GM04503 (cell line): ENCODE results near the gene DIPK1B.

Experiments
- DNase-seq: peaks from one replicate; pipeline ENCODE4 v3.0.0-alpha.2; 2012; ENCODE audit warnings: low read depth

The DIPK1B gene

DNA sequence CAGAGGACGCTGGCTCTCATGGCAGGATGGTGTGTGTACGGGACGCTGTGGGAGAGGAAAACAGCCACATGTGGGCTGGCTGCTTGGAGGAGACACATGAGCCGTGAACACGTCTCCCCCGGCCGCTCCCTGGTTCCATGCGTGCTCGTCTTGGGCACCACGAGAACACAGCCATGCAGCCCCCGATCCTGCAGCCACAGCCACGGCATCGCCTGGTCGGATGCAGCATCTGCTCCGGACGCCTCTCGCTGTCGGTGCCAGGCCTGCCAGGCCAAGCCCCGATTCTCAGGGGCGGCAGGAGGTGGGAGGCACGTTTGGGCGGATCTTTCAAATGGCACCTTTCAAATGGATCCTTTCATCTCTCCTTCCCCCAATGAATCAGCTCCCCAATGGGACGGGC, 27.1 kb downstream of the DIPK1B start:
- DNase-seq = no peak

DNA sequence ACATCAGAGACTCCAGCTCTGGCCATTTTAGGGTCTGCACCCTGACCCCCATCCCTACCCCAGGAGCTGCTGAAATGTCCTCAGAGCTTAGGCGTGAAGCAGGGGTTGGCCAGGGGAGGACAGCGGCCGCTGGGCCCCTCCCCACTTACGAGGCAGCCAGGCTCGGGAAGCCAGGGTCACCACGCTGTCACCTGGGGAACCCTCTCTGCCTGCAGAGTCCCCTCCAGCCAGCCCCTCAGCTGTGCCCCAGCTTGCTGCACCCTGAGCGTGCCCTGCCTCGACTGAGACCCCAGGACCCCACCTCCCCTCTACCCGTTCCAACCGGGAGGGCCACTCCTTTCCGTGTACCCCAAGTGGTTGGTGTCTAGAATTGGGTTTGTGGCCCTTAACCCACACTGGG, 27.7 kb downstream of the DIPK1B start:
- DNase-seq = no peak

DNA sequence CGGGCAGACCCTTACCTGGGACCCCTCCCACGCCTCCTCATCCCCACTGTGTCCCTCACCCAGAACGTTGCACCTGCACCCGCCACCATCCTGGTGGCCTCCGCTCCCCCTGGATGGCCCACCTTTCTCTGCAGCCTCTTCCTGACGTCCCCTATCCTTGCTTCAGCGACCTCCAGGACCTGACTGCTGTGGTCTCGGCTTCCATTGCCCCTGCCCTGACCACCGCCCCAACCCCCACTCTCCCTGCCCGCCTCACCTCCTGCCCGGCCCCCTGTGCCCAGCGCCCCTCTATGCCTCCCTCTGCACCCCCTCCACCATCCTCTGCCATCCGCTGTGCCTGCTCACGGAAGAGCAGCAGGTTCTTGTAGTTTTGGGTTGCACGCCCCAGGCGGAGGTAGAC, 28.1 kb downstream of the DIPK1B start:
- no peak for DNase-seq

DNA sequence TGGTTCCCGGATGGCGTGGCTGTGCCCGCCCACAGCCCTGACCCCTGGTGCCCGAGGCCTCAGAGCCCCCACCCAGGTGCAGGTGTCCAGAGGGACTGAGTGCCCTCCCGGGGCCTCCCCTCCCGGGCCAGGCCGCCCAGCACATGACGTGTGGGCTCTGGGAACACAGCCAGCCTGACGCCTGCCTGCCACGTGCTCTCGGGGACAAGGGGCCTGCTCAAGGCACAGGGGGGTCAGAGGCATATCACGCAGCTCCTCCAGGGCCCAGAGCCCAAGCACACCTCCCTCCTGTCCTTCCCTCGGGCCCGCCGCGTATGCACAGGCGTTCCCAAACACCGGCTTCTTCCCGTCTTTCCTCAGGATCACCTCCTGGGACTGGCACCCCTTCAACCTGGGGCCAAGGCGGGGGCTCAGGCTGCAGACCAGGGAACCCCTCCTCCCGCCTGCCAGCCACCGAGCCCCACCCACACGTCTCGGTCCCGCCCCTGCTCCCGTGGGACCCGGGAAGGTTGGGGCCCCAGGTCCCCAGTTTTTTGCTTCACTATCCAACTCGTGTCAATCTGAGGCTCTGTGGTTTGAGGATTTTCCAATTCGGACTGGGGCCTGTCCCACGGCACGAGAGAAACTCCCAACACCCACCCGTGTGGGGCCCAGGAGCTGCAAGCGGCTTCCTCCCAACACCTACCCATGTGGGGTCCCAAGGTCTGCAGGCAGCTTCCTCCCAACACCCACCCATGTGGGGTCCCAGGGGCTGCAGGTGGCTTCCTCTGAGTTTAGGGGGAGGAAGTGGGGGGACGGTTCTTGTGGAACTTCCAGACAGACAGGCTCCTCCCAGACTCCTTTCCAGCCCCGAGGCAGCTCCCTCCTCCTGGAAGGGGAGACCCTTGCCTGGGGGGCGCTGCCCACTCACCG, 28.9 kb downstream of the DIPK1B start:
- no peak for DNase-seq

DNA sequence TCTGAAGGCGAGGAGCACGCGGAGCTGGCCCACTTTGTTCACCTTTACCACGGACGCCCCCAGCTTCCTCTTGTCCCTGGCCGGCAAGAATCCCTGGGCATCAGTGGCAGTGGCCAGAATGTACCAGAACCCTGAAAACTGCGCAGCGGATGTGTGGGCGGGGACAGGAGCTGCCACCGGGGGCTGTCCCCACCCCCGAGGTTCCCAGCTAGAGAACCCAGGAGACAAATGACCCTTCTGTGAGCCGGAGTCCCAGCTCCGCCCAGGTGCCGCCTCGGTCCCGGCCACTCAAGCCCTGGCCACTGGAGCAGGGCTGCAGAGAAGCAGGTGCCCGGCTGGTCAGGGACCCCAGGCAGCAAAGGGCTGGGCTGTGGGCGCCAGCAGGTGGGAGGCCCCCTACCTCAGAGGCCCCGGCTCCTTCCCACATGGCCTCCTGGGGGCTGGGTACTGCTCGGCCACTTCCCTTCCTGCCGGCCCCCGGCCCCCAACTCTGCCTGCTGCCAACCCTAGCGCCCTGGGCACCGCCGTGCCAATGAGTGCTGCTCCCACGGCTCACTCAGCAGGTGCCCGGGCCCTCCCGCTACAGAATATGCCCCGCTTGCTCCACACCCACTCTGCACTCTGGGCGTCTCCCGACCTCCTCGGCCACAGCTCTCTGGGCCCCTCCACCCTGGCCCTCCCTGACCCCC, 29.7 kb downstream of the DIPK1B start:
- DNase-seq = no peak

DNA sequence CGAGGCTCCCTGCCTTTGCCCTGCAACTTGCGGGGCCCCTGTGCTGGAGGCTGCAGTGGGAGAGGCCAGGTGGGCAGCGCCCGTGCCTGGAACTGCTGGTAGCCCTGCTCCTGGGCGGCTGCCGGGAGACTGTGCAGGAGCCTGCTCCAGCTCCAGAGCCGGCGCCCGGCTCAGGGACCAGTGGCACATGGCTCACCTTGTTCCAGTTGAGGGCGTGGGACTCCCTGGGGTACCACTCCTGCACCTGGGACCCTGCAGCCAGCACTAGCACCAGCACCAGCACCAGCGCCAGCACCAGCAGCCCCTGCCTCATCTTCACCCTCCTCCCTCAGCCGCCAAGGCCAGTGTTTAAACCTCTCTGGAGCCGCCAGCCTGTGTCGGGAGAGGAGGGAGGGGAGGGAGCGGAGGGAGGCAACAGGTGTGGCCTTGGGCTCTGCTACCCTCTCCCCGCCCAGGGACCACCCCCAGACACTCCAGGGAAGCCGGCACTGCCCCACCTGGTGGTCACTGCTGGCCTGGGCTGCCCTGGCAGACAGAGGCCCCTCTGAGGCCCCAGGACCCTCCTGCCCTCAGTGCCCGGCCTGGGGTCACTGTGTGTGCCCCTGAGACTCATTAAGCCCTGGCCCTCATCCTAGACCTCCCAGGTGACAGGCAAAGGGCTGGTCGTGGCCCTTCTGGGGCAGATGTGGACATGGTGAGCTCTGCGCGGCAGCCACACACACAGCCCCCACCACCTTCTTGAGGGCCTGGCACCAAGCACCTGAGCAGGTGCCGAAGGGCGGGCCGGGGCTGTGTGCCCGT, 30.4 kb downstream of the DIPK1B start, which contains the start of gene LCN10:
Gene LCN10 (minus strand): TSS at position 350 of the 801 bp plus-strand sequence. CDS start 37 bp downstream, at position 313.
- DNase-seq = no peak

DNA sequence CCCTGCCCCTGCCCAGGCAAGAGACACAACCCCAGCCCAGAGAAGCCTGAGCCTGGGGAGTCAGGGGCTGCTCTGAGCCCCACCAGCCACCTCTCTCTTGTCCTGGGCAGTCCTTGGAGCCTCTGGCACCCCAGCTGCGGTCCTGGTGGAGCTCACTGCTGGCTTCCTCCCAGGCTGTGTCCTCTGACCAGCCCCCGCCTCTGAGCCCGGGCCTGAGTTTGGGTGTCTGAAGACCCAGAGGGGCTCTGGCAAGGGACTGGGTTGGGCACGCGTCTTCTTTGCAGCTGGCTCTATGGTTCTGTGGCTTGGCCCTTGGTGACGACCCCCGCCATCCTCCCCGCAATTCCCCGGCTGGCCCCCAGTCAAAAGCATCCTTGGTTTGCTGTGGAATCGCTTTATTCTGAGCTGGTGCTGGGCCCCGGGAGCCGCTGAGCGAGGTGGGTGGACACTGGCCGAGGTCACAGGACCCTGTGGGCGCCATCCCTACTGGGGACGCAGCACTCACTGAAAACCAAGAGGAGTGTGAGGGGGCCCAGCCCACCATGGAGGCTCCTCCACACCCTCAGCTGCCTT, 31.4 kb downstream of the DIPK1B start:
- DNase-seq = no peak

DNA sequence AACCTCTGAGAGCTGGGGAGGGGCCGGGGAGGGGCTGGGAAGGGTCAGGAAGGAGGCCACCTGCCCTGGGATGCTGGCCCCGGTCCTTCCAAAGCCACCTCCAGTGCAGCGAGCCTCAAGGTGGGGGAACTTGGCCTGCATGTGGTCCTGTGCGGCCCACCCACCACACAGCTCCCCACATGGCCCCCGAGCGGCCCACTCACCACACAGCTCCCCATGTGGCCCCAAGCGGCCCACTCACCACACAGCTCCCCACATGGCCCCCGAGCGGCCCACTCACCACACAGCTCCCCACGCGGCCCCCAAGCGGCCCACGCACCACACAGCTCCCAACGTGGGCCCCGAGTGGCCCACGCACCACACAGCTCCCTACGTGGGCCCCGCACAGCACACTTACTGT, 32.4 kb downstream of the DIPK1B start:
- no peak for DNase-seq

DNA sequence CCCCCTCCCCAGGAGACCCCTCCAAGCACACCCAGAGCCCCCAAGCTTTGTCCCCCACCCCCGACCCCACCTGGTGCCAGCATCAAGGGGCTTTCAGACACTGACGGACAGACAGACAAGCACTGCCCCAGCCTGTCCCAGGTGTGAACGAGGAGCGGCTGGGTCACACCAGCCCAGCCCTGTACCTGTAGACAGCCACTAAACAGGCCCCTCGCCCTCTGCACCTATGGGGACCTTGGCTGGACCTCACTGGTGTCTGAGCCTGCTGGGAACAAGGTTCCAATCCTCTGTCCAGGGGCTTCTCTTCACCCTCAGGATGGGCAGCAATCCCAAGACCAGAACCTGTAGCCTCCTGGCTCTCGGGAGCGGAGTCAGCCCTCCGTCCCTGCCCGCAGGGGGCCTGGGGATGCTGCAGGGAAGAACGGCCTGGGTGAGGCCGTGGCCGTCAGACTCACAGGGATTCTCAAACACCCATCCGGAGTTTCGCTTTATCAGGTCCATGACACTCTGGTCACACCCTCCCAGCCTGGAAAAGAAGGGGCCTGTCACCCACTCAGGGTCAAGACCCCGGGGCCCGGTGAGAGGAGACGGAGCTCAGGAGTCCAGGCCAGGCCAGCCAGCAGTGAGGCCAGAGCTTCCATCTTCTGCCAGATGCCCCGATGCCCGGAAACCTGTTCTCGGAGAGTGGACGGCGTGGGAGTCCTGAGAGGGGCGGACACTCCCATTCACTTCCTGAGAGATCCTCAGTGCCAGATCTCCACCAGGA, 33.2 kb downstream of the DIPK1B start:
- no peak for DNase-seq

DNA sequence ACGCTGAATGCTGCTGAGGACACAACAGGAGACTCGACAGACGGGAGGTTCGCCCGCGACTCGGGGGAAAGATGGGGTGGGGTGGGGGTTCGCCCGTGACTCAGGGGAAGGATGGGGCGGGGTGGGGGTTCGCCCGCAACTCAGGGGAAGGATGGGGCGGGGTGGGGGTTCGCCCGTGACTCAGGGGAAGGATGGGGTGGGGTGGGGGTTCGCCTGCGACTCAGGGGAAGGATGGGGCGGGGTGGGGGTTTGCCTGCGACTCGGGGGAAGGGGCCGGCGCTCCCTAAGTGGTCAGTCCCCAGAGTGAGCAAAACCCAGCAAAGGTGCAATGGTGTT, 33.8 kb downstream of the DIPK1B start:
- no peak for DNase-seq

DNA sequence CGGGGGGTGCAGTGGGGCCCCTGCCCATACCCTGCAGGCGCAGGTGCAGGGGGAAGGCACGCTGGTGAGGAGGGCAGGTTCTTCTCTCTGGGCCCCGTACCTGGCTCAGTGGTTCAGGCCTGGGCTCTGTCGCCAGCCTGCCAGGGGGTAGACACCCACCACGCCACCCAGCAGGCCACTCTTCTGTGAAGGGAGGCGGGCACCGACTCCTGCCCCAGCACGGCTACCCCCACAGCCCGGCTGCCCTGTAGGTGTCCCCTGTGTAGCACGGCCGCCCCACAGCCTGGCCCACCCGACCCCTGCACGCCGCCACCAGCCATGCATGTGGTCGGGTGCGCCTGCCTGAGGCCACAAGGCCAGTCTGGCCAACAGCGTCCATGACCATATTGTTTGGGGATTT, 34.2 kb downstream of the DIPK1B start:
- no peak for DNase-seq

DNA sequence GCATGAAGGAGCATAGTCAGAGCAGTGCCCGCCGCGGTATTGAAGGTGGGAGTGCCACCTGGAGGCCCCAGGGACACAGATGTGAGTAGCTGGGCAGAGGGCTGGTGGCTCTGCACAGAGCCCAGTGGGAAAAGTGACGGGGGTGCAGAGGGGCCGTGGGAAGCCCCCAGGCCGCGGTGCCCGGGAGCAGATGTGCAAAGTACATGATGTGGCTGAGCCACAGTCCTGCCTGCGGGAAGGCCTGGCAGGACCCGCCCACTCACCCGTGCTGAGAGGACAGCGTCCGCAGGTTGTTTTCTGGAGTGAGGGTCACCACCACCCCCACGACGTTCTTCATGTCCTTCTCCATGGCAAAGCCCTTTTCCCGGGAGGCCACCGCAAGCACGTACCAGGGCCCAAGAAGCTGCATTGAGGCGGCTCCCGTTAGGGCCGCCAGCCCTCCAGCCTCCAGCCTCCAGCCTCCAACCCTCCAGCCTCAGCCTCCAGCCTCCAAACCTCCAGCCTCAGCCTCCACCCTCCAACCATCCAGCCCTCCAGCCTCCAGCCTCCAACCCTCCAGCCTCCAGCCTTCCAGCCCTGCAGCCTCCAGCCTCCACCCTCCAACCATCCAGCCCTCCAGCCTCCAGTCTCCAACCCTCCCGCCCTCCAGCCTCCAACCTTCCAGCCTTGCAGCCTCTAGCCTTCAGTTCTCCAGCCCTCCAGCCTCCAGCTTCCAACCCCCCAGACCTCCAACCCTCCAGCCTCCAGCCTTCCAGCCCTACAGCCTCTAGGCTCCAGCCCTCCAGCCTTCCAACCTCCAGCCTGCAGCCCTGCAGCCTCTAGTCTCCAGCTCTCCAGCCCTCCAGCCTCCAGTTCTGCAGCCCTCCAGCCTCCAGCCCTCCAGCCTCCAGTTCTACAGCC, 35.0 kb downstream of the DIPK1B start:
- no peak for DNase-seq

DNA sequence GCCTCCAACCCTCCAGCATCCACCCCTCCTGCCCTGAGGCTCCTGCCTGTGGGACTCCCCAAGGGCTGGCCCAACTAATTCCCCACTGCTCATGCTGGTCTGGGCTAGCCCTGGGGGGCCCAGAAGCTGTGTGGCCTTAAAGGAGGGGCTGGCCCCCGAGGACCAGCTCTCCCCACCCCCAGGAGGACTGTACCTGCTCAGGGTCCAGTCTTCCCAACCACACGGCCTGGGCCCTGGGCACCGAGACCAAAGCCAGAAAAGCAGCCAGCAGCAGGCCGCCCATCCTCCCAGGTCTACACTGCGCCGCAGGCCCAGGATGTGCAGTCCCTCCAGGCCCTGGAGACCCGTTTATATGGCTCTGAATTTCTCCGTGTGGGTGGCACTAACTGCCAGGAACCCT, 35.8 kb downstream of the DIPK1B start, which contains the start of gene LCN6:
Gene LCN6 (minus strand): TSS at position 325 of the 400 bp plus-strand sequence. CDS start 42 bp downstream, at position 283.
- no peak for DNase-seq

DNA sequence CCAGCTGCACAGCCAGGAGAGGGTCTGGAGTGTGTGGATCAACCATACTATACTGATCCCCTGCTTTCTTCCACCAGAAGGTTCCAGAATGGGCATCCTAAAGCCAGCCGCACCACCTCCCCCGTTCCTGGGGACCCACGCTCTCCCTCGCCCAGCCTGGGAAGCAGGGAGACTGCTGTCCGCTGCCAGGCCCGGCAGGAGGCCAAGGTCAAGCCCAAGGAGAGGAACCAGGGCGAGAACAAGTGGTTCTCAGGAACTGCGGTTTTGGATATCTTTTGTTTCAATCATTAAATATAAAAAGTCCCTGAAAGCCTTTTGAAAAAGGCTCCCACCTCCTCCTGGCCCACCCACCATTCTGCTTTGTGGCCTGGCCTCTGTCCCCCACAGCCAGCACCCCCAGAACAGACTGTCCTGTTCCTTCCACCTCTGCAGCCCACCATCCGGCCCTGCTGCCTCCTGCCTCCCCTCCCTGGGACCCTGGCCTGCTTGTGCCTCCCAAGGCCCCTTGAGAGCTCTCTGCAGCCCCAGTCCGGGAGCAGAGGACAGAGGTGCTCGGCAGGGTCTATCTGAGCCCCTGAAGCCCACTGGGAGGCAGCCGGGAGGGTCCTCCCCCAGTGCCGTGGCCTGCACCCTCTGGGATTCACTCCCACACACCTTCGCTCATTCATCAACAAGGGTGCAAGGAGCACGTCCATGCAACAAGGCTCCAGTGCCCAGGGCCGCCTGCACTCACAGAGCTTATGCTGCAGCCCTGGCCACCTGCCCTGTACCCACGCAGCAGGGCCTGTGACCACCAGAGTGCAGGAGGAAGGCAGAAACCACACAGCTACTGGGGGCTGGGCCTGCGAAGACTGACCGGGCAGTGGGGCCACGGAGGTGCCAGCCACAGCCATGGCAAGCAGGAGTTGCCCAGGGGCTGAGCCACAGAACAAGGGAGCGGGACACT, 36.6 kb downstream of the DIPK1B start:
- DNase-seq = no peak

DNA sequence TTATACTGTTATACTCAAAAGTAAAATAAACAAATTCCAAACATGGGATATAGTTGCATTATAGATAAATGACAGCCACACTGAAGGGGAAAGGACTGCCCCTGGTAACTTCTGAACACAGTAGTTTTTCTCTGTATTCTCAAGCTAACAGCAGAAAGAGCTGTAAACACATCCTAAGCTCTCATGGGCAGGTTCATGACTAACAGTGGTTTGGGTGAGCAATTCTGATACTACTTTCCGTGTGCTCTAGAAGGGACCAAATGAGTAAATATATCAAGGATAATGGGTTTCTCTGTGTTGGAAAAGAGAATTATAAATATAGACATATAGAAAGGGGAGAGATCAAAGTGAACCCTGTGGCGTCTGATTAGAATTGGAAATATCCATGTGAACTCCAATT, 38.2 kb downstream of the DIPK1B start:
- DNase-seq = no peak

DNA sequence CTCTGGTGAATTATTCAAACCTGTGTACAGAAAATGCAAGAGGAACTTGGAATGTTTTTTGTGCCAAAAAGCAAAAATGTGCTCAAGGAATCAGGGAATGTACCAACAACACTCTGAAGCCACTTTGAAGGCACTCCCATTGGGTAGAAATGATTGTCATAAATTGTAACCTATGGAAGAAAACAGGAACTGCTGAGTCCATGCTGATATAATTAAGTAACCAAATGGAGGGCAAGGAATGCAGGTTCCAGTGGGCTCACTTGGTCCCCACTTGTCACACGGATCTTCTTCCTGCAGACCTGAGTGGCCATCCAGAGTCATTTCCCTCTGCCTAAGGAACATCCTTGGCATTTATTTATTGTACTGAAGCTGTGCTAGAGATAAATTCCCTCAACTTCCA, 38.9 kb downstream of the DIPK1B start:
- DNase-seq = no peak

DNA sequence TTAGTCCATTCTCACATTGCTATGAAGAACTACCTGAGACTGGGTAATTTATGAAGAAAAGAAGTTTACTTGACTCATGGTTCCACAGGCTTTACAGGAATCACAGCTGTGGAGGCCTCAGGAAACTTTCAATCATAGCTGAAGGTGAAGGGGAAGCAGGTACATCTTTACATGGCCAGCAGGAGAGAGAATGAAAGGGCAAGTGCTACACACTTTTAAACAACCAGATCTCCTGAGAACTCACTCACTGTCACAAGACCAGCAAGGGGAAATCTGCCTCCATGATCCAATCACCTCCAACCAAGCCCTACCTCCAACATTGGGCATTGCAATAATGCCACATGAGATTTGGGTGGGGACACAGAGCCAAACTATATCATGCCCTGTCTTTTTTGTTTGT, 39.4 kb downstream of the DIPK1B start:
- DNase-seq = no peak

DNA sequence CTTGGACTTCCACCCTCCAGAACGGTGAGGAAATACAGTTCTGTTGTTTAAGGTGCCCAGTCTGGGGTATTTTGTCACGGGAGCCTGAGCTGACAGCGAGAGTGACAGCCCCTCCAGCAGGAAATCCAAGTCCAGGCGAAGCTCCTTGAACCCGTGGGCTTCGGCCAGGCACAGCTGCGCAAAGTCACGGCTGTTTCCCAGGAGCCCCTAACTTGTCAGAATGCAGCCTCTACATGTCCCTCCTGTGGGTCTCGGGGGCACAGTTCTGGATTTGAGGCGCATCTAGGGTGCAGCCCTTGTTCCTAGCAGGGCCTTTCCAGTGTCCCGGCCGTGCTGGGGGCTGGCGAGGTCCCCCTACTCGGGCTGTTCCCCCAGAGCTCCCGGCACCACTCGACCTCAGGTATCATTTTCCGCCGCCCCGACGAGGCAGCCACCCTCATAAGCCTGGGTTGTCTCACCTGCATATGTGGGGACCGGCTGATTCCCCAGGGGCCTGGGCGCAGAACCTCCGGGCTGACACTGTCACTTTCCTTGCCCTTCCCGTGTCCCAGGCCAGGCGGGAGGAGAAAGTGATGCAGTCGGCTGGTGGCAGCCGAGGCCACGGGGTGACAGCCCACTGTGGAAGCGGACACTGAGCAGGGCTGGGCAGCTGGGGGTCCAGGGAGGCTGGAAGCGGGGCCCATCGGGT, 41.1 kb downstream of the DIPK1B start:
- DNase-seq = no peak
